Right renal pelvis (tissue), 4 donors: ENCODE results near the gene PLA2G2A. TPM values are rescaled to one million over a fixed set of nuclear protein-coding genes. Genes with fewer than 3 reads are reported as not detected.
"Not testable (repeated sequence)": the region's sequence is repeated elsewhere in the genome, so short reads cannot be mapped to it uniquely, and the experiment has no call there.

Experiments used
- DNase-seq, 4 donors: peaks; one replicate each; pipeline ENCODE4 v3.0.0-alpha.2; 2013; ENCODE audit warnings: low read depth in 4 of 4, low spot score in 3 of 4, missing footprints in 1 of 4
- polyA plus RNA-seq, 4 donors: library from polyadenylated mRNA; unstranded; fragments of 120-200 nt; gene quantifications; one replicate each; pipeline ENCODE4 v1.2.1, GENCODE V29; 2013; ENCODE audit not compliant: insufficient read length in 4 of 4

PLA2G2A gene
- polyA plus RNA-seq, 4 donors: 0.27 TPM; not detected in 3

- no peak for DNase-seq
Measured at GRCh38 chr1:19934336-19934735, 45.1 kb downstream of the PLA2G2A start.

- no peak for DNase-seq
Measured at GRCh38 chr1:19932866-19933265, 46.6 kb downstream of the PLA2G2A start.

GRCh38 chr1:19927130-19927421, 52.3 kb downstream of the PLA2G2A start:
- not testable (repeated sequence) for DNase-seq

- DNase-seq: no peak
Measured at GRCh38 chr1:19926296-19927129, 52.9 kb downstream of the PLA2G2A start.

Other genes starting within 250 kb of the PLA2G2A start
- 10 to 100 TPM; 15.5 to 21.7 (median 19.2) TPM for gene TMCO4, start 179.7 kb downstream of the PLA2G2A start, polyA plus RNA-seq
- under 1 TPM in 3 of 4 donors, not detected in 1; 0.33 to 0.37 (median 0.34) TPM for gene RNF186, start 164.3 kb downstream of the PLA2G2A start, polyA plus RNA-seq
- gene OTUD3, start 97.2 kb downstream of the PLA2G2A start, polyA plus RNA-seq: 10 to 100 TPM; 16.3 to 22.3 (median 18.1) TPM
- gene PLA2G2E, start 56.0 kb downstream of the PLA2G2A start, polyA plus RNA-seq: not detected
- gene PLA2G5, start 90.6 kb upstream of the PLA2G2A start, polyA plus RNA-seq: not detected
- under 1 TPM in 1 of 4 donors, not detected in 3; 0.06 TPM for gene PLA2G2D, start 139.9 kb upstream of the PLA2G2A start, polyA plus RNA-seq
- 1 to 10 TPM in 1 of 4 donors, under 1 TPM in 2, not detected in 1; 0.08 to 1.1 (median 0.80) TPM for gene PLA2G2F, start 159.7 kb upstream of the PLA2G2A start, polyA plus RNA-seq
- gene UBXN10, start 206.5 kb upstream of the PLA2G2A start, polyA plus RNA-seq: 1 to 10 TPM; 6.0 to 6.4 (median 6.3) TPM
- gene PLA2G2C, start 206.9 kb upstream of the PLA2G2A start, polyA plus RNA-seq: under 1 TPM in 3 of 4 donors, not detected in 1; 0.04 to 0.30 (median 0.09) TPM